Kidney (tissue), 14 donors: Measurements from ENCODE around the gene MGA. TPM values are rescaled to one million over a fixed set of nuclear protein-coding genes. Genes with fewer than 3 reads are reported as not detected.

Source experiments
- DNase-seq, 5 donors: peaks; one replicate each; pipeline ENCODE4 v3.0.0-alpha.2; 2013 to 2020
- FAIRE-seq: peaks from 2 replicates; lab custom pipeline; 2012; peaks lifted over from hg19 to GRCh38; lab: Jason Lieb, UNC
- H3K27ac ChIP-seq, 2 donors: one replicate each; pipeline ENCODE4 v1.7.0; 2013; ENCODE audit warnings: low read depth in 2 of 2, low read length in 2 of 2, inconsistent platforms in 1 of 2
- H3K27me3 ChIP-seq: one replicate; pipeline ENCODE4 v1.7.1; 2013; ENCODE audit warnings: low read length, inconsistent platforms; ENCODE audit not compliant: control insufficient read depth, insufficient read depth
- H3K36me3 ChIP-seq, 3 donors: one replicate each; pipeline versions ENCODE4 v1.7.0 to v1.7.1; 2013; ENCODE audit warnings: low read length in 3 of 3, control low read depth in 1 of 3, inconsistent platforms in 1 of 3; ENCODE audit not compliant: insufficient read depth in 3 of 3, control insufficient read depth in 2 of 3
- H3K4me1 ChIP-seq, 3 donors: one replicate each; pipeline versions ENCODE4 v1.7.0 to v1.7.1; 2013; ENCODE audit warnings: low read length in 3 of 3, inconsistent platforms in 1 of 3, low read depth in 1 of 3; ENCODE audit not compliant: control insufficient read depth in 2 of 3, insufficient read depth in 2 of 3
- H3K4me3 ChIP-seq, 3 donors: one replicate each; pipeline versions ENCODE4 v1.7.0 to v1.8.1; 2013; ENCODE audit warnings: low read length in 3 of 3, control low read depth in 1 of 3, inconsistent platforms in 1 of 3
- H3K9ac ChIP-seq, 3 donors: one replicate each; pipeline versions ENCODE4 v1.7.0 to v1.7.1; 2013; ENCODE audit warnings: low read length in 3 of 3, control low read depth in 1 of 3, inconsistent platforms in 1 of 3
- H3K9me3 ChIP-seq, 3 donors: one replicate each; pipeline versions ENCODE4 v1.7.0 to v1.7.1; 2013; ENCODE audit warnings: low read length in 3 of 3, control low read depth in 1 of 3, inconsistent platforms in 1 of 3; ENCODE audit not compliant: control insufficient read depth in 2 of 3, insufficient read depth in 1 of 3
- CTCF ChIP-seq: IDR thresholded peaks from 3 replicates; pipeline ENCODE4 v1.5.1; 2012; ENCODE audit warnings: mild to moderate bottlenecking, moderate library complexity, borderline replicate concordance; ENCODE audit not compliant: insufficient read depth; ENCODE audit errors: extremely low read depth
- intact Hi-C: fragments of 100-400 bp; cut with DNase I; formaldehyde crosslinking; loops from one replicate; pipeline ENCODE4 v1.11.1; 2022
- polyA plus RNA-seq: library from polyadenylated mRNA; stranded (reverse); fragments of 350-450 nt; fragmentation: Illumina TruSeq; extraction: RNeasy Lipid Tissue Mini Kit (QIAGEN cat#74804); gene quantifications from one replicate; pipeline ENCODE4 v1.2.3, GENCODE V29; 2014; ENCODE audit warnings: low read depth, low replicate concordance; ENCODE audit not compliant: insufficient read depth
- total RNA-seq: library from RNA; stranded (reverse); fragmentation: NEBNext Ultra II Directional; extraction: Animal tissue kit (Norgen Biotek cat#: 25700); gene quantifications from one replicate; pipeline ENCODE4 v1.2.1, GENCODE V29; 2021
- donor health status: control.
- donor health status: control.
- donor health status: control.
- donor health status: control.
- donor health status: control.
- donor health status: DM: yes; HTN: yes; CAD: no.
- donor health status: Normal renal cell carcinoma (clear cell type).

The MGA gene
- total and polyA plus RNA-seq, 2 donors from 2014 or later = 1.9 to 40.1 TPM

GRCh38 chr15:41671656-41672648 is 11.7 kb downstream of the MGA start:
- Histone ChIP-seq H3K9me3 (no peaks in the 10 kb centered on the region), H3K4me3 (no peak overlapping the region), H3K4me1 (no peaks in the 10 kb centered on the region), H3K9ac (no peak overlapping the region), H3K27me3 (no peaks in the 10 kb centered on the region), H3K36me3 (peaks cover 0 to 8% (median 3%) of the 10 kb centered on the region in 3 donors), H3K27ac (no peak overlapping the region)
- TF ChIP-seq CTCF = no peak
- intact Hi-C loops = no loop called here
- DNase-seq (no peak), FAIRE-seq (no peak)

GRCh38 chr15:41675337-41675736 is 15.1 kb downstream of the MGA start:
- no peak for FAIRE-seq

GRCh38 chr15:41678742-41679141 is 18.5 kb downstream of the MGA start:
- no peak overlapping the region for H3K4me3 ChIP-seq
- DNase-seq (no peak), FAIRE-seq (no peak)
- no peaks in the 10 kb centered on the region for H3K4me1 ChIP-seq
- H3K27ac ChIP-seq = no peak overlapping the region
- no peaks in the 10 kb centered on the region for H3K27me3 ChIP-seq
- H3K9me3 ChIP-seq = no peaks in the 10 kb centered on the region
- TF ChIP-seq CTCF = no peak
- no peaks in the 10 kb centered on the region for H3K36me3 ChIP-seq
- intact Hi-C loops = no loop called here
- H3K9ac ChIP-seq = no peak overlapping the region

More at GRCh38 chr15:41675337-41675736, 15.1 kb downstream of the MGA start:
- Histone ChIP-seq H3K9ac (no peak overlapping the region), H3K9me3 (no peaks in the 10 kb centered on the region), H3K27ac (no peak overlapping the region), H3K4me1 (no peaks in the 10 kb centered on the region), H3K36me3 (no peaks in the 10 kb centered on the region), H3K27me3 (no peaks in the 10 kb centered on the region), H3K4me3 (no peak overlapping the region)
- intact Hi-C loops = no loop called here
- no peak for TF ChIP-seq CTCF
- no peak for DNase-seq
